Stimulated activated CD4-positive, alpha-beta T cell treated with anti-CD3 and anti-CD28 coated beads, Interleukin-2, amount 100 ng/mL, for 48 hours (primary cell): ENCODE measurements around the gene MSH3.
"Not testable (repeated sequence)": the region's sequence is repeated elsewhere in the genome, so short reads cannot be mapped to it uniquely, and the experiment has no call there.

Experiments used
- DNase-seq, 2 donors: peaks; one replicate each; pipeline ENCODE4 v3.0.0-alpha.2; 2020

MSH3 gene

DNA sequence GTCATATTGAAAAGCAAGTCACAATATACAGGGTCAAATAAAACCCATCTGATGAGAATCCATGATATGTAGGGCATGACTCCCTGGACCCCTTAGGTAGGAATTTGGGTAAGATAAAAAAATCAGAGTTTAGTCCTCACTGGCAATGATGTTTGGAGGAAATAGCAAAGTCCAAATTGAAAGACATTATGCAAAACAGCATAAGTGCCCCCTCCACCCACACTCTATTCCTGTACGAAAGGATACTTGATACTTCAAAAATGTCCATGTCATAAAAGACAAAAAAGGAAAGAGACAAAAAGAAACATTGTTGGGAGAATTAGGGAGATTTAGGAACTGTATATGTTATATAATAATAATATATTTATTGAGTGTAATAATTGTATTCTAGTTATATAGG lies 209.7 kb downstream of the MSH3 start:
- DNase-seq, result no peak

DNA sequence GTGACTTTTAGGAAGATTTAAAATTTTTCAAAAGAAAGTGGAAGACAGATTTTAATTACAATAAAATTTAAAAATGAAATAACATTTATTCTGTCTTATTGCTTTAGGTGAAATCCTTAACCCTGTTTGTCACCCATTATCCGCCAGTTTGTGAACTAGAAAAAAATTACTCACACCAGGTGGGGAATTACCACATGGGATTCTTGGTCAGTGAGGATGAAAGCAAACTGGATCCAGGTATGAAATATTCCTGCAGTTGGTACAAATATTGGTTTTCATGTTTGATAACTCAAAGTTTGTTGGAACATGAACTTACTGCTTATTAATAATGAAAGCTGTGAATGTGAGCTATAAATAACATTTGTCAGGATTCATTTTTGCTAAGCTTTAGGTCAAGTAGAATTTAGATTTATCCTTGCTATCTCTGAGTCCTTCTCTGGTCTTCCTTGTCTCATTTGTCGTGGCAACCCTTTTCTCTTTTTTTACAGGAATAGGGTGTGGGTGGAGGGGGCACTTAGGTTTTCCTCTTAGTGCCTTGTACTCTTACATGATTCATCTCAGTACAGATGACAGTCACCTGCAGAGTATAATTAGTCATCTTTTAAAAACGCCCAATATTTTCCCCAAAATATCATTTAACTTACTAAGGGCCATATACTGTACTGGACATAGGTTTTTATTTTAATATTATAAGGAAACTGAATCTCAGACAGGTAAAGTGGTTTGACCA lies 210.4 kb downstream of the MSH3 start:
- DNase-seq, result peak in 1 of 2 donors; percentile 15

- no peak for DNase-seq
Measured at GRCh38 chr5:80865551-80865950, 211.1 kb downstream of the MSH3 start.

GRCh38 chr5:80866371-80866770 lies 211.9 kb downstream of the MSH3 start:
- DNase-seq, result no peak

DNA sequence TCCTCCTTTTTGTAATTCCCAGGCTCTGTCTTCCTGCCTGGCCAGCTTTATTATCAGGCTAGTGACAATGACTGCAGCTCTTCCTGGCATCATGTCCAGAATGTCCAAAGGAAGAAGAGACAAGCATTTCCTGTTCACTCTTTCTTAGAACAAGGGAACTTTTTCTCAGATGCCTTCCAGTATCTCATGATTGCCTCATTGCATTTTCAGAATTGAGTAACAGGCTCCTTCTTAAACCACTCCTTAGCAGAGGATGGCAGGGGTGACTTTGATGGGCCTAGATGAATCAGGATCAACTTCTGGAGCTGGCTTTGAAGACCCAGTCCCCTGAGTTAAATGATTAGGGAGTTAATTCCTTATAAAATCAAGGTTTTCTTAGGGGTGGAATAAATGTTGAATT lies 212.8 kb downstream of the MSH3 start:
- DNase-seq, result no peak

DNA sequence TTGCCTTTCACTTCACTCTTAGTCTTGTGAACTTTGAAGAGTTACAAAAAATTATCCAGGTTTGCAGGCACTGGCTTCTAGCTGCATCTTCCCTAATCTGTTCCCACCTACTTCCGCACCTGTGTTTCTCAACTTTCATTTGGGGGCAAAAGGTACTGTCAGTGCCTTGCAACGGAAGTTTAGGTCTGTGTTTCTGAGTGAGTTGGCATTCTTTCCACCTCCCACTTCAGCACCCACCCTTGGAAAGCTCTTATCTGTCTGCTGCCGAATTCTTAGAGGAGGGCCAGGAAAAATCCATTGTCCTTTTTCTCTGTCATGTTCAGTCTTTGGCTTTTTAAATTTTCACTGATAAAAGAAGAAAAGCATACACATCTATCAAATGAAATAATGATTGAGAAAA lies 216.0 kb downstream of the MSH3 start:
- DNase-seq, result no peak

DNA sequence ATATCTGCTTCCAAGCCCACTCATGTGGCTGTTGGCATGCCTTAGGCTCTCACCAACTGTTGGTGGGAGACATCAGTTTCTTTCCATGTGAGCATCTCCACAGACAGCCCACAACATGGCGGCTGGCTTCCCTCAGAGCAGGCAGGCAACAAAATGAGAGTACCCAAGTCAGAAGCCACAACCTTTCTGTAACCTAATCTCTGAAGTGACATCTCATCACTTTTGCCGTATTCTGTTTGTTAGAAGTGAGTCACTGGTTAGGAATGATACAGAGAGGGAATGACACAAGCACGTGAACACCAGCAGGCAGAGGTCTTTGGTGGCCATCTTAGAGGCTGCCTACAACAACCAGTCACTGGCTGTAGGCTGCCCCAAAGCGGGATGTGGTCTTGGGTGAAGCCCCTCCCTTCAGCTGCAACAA lies 217.1 kb downstream of the MSH3 start:
- peak; percentile 43 for DNase-seq

DNA sequence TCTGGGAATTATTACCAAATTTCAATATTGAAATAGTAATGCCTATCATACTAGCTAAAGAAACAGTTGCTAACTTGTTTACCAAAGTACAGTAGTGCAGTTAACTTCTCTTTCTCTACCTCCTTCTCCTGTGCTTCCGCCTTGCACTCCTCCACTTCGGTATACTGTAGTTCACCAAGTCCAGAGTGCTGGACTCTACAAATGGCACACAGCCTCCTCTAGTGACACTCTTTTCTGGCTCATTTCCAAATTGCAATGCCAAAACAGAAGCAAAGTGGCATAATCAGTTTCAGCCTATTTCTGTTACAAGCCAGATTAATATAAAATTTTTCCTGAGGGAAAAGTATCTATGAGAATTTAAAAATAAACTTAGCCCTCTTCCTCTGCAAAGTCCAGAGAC lies 219.7 kb downstream of the MSH3 start:
- DNase-seq, result no peak

GRCh38 chr5:80877592-80877991 lies 223.1 kb downstream of the MSH3 start:
- DNase-seq, result no peak

GRCh38 chr5:80881726-80882125 lies 227.3 kb downstream of the MSH3 start:
- no peak for DNase-seq

DNA sequence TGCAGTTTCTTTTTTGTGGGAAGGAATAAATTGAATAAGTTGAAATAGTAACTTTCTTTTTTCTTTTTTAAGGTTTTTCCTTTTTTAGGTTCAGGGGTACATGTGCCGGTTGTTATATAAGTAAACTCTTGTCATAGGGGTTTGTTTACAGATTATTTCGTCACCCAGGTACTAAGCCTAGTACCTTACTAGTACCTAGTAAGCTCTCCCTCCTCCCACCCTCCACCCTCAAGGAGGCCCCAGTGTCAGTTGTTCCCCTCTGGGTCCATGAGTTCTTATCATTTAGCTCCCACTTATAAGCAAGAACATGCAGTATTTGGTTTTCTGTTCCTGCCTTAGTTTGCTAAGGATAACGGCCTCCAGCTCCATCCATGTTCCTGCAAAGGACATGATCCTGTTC lies 228.9 kb downstream of the MSH3 start:
- not testable (repeated sequence) for DNase-seq

DNA sequence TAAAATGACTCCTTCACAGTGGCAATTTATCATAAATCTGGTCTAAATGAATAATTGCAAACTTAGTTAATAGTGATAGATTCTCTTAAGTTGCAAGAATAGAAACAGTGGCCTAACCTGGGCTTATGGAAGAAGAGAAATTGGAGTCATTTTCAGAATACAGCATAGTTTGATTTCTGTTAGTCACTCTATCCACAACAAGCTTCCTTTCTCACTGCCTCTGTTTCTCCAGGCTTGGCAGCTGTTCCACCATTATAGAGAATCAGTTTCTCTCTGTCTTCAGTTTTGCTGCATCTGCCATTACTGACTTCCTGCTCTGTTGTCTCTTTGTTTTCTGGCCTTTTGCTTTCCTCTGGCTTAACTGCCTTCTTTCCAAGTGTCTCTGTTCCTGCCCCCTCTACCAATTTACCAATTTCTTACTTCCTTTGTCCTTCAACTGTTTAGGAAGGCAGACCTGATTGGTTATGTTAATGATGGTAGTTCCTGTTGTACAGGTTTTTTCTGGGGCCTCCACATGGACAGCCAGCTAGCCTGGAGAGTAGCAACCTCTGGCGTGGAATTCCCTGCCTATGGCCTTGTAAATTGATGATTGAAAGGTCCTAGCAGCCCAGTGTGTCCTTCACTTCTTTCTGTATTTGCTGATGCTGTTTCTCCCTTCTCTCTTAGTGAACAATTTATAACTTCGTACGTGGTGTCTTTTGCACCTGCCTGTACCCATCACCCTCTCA lies 229.8 kb downstream of the MSH3 start:
- no peak for DNase-seq

DNA sequence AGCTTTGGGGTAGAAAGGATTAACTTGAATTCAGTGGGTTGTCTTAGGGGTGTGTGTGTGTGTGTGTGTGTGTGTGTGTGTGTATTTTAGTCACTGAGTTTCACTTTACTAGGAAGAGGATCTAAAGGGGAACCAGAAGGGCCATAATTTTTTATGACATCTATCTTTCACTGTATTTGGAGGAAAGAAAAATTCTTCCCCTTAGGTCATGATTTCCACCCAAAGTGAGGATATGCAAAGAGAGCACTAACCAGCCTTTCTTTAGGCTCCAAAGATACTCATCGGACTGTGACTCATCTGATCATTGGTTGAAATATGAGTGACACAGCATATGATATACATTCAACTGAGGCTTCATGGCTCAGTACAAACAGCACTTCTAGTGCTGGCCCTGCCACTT lies 230.5 kb downstream of the MSH3 start:
- DNase-seq, result no peak

DNA sequence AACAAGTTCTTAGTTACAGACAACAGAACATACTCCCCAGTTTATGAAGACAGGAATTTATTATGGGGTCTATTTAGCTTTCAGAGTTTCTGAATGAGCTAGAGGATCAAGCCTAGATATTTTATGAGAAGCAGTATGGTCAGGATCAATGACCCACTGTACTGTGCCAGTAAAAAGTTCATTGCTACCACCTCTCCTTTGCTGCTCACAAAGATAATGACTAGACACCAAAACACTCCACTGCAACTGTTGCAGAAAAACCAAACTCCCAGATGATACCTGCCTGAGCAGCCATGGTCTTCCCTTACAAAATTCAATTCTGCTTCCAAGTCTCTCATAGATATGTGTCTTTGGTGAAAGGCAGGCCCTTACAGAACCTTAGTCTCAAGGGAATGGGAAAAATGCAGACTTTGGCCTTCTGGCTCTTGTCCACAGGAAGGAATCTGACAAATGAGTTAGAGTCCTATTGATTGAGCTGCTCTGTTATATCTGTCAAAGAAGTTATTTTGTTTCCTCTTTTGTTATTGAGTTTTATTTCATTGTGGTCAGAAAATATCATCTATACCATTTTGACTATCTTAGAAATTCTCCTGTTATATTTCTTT lies 231.0 kb downstream of the MSH3 start:
- DNase-seq, result no peak

DNA sequence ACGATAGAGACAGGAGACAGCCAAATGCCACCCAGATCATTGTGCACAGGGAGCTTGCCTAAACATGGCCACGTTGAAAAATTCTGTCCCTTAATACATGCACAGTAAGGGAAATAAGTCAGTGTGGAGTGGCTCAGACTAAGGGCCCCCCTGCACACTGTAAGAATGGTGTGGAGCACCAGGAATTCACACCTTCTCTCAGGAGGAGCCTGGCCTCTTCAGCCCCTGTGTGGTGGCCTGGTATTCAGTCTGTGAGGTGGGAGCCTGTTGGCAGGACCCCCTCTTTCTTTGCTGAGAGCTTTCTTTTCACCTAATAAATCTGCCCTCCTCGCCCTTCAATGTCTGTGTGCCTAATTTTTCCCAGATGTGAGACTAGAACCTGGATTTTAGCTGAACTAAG lies 239.6 kb downstream of the MSH3 start:
- DNase-seq, result no peak

GRCh38 chr5:80895523-80895922 lies 241.1 kb downstream of the MSH3 start:
- no peak for DNase-seq

DNA sequence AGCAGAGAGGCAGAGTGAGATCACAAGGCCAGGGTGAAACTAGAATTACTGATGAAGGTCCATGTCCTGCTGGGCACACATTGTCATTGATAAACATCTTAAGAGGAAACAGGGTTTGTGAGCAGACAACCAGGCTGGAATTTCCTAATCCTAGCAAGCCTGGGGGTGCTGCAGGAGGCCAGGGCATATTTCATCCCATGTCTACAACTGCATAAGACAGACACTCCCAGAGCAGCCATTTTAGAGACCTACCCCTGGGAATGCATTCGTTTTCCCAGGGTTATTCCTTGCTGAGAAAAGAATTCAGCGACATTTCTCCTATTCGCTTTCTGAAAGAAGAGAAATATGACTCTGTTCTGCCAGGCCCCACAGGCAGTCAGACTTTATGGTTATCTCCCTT lies 248.2 kb downstream of the MSH3 start:
- DNase-seq, result not testable (repeated sequence)

- DNase-seq, result no peak
Measured at GRCh38 chr5:80904533-80905187, 250.2 kb downstream of the MSH3 start.

GRCh38 chr5:80905405-80905804 lies 251.0 kb downstream of the MSH3 start:
- DNase-seq, result no peak

DNA sequence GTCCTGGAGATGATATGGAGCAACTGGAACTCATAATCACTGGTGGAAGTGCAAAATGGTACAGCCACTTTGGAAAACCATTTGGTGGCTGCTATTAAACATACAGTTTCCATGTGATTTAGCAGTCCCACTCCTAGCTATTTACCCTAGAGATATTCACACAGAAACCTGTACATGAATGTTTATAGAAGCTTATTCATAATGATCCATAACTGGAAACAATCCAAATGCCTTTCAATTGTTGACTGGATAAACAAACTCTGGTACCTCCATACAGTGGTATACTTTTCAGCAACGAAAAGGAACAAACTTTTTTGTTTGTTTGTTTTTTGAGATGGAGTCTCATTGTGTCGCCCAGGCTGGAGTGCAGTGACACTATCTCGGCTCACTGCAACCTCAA lies 258.0 kb downstream of the MSH3 start:
- DNase-seq, result no peak

DNA sequence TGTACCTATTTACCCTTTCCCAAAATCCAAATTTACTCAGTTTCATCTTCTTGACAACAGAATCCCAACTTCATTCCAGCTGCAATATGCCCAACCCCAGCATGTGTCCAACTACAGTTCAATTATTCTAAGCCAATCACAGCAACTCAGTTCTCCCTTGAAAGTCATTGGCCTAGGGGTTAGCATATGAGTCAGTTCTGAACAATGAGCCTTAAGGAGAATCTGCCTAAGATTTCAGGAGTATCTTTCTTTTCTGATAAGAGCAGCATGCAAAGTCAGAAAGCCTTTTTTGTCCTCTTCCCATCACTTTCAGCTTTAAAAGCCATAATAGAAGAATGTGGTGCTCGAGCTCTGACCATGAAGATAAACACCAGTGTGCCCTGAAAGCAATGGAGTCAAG lies 261.3 kb downstream of the MSH3 start:
- DNase-seq, result no peak

DNA sequence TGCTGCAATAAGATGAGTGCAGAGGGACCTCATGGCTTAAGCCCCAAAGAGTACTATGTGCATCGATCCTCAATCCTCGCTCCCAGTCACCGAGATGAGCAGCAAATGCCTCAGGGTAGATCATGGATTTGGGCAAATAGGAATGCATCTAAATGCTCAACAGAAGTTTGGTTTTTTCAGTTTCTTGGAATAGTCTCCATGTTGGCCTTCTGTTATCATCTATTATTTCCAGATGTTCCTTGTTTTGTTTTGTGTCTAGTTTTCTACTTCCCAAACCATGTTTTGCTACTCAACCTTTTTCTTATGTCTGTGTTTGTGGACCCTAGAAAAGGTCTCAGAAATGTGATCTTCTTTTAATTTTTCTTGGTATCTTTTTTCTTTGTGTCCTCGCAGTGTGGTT lies 262.2 kb downstream of the MSH3 start:
- no peak for DNase-seq

GRCh38 chr5:80917631-80918030 lies 263.2 kb downstream of the MSH3 start:
- no peak for DNase-seq
